Neural cell (in vitro differentiated cells): ENCODE data around the gene SREK1. TPM values are rescaled to one million over a fixed set of nuclear protein-coding genes. Genes with fewer than 3 reads are reported as not detected.

Experiments used
- H2AFZ ChIP-seq: fragments of 200-600, 300-800 bp; sonication (generic), shearing (Covaris generic); 2 replicates; pipeline ENCODE4 v1.6.0; 2014; ENCODE audit warnings: low read depth, mild to moderate bottlenecking, antibody characterized with exemption, low read length, moderate library complexity
- H3F3A ChIP-seq: fragments of 200-600 bp; shearing (Covaris generic); 2 replicates; pipeline ENCODE4 v1.6.1; 2016; ENCODE audit warnings: mild to moderate bottlenecking, moderate library complexity, mixed read lengths, antibody characterized with exemption, low read length; ENCODE audit not compliant: insufficient read depth, poor library complexity, severe bottlenecking
- H3K27ac ChIP-seq: fragments of 200-600, 300-800 bp; sonication (generic), shearing (Covaris generic); 2 replicates; pipeline ENCODE4 v1.5.1; 2014; ENCODE audit warnings: mild to moderate bottlenecking, low read length, moderate library complexity
- H3K27me3 ChIP-seq: fragments of 300-800, 200-600 bp; sonication (generic), shearing (Covaris generic); 2 replicates; pipeline ENCODE4 v1.6.0; 2014; ENCODE audit warnings: mild to moderate bottlenecking, low read depth, low read length, moderate library complexity; ENCODE audit not compliant: insufficient read depth
- H3K36me3 ChIP-seq: fragments of 300-800, 200-600 bp; sonication (generic), shearing (Covaris generic); 2 replicates; pipeline ENCODE4 v1.5.1; 2014; ENCODE audit warnings: mild to moderate bottlenecking, antibody characterized with exemption, low read length, moderate library complexity; ENCODE audit not compliant: insufficient read depth
- H3K4me2 ChIP-seq: fragments of 300-800, 200-600 bp; sonication (generic), shearing (Covaris generic); 2 replicates; pipeline ENCODE4 v1.6.0; 2014; ENCODE audit warnings: mild to moderate bottlenecking, low read length
- H3K4me3 ChIP-seq: fragments of 300-800, 200-600 bp; sonication (generic), shearing (Covaris generic); 2 replicates; pipeline ENCODE4 v1.5.1; 2014; ENCODE audit warnings: mild to moderate bottlenecking, low read length, moderate library complexity
- H3K79me2 ChIP-seq: fragments of 200-600 bp; shearing (Covaris generic); replicated peaks from 2 replicates; pipeline ENCODE4 v1.6.0; 2014; ENCODE audit warnings: mild to moderate bottlenecking, low read length, moderate library complexity; ENCODE audit not compliant: insufficient read depth
- H3K9ac ChIP-seq: fragments of 300-800, 200-600 bp; sonication (generic), shearing (Covaris generic); 2 replicates; pipeline ENCODE4 v1.6.1; 2016; ENCODE audit warnings: mild to moderate bottlenecking, low read length, mixed read lengths
- H3K9me2 ChIP-seq: fragments of 200-600 bp; shearing (Covaris generic); 2 replicates; pipeline ENCODE4 v1.6.1; 2016; ENCODE audit warnings: mild to moderate bottlenecking, low read length, mixed read lengths; ENCODE audit not compliant: insufficient read depth
- H3K9me3 ChIP-seq: fragments of 200-600, 300-800 bp; sonication (generic), shearing (Covaris generic); 2 replicates; pipeline ENCODE4 v1.6.1; 2016; ENCODE audit warnings: mild to moderate bottlenecking, mixed run types, low read length, moderate library complexity, mixed read lengths
- H4K20me1 ChIP-seq: fragments of 200-600 bp; shearing (Covaris generic); 2 replicates; pipeline ENCODE4 v1.6.1; 2016; ENCODE audit warnings: mild to moderate bottlenecking, mixed run types; ENCODE audit not compliant: insufficient read depth
- EP300 ChIP-seq: fragments of 450-650 bp; conservative IDR thresholded peaks from 2 replicates; pipeline ENCODE4 v1.6.1; 2014; ENCODE audit warnings: antibody characterized with exemption, mild to moderate bottlenecking, moderate library complexity; ENCODE audit not compliant: poor library complexity, severe bottlenecking
- EZH2 ChIP-seq: fragments of 200-600, 300-800 bp; shearing (Covaris generic), sonication (generic); IDR thresholded peaks from 2 replicates; pipeline ENCODE4 v1.6.1; 2014; ENCODE audit warnings: antibody characterized with exemption, low read length, borderline replicate concordance, mild to moderate bottlenecking; ENCODE audit not compliant: insufficient read depth, poor library complexity, severe bottlenecking
- MXI1 ChIP-seq: fragments of 450-650 bp; conservative IDR thresholded peaks from 2 replicates; pipeline ENCODE4 v1.6.1; 2014; ENCODE audit warnings: antibody characterized with exemption, mild to moderate bottlenecking; ENCODE audit not compliant: poor library complexity, severe bottlenecking
- POLR2AphosphoS5 ChIP-seq: IDR thresholded peaks from 2 replicates; pipeline ENCODE4 v1.6.1; 2012
- RAD21 ChIP-seq: fragments of 450-650 bp; conservative IDR thresholded peaks from 2 replicates; pipeline ENCODE4 v1.6.1; 2014; ENCODE audit warnings: antibody characterized with exemption, mild to moderate bottlenecking, moderate library complexity
- SMC3 ChIP-seq: fragments of 450-650 bp; conservative IDR thresholded peaks from 2 replicates; pipeline ENCODE4 v1.6.1; 2014; ENCODE audit warnings: antibody characterized with exemption, mild to moderate bottlenecking, moderate library complexity; ENCODE audit not compliant: poor library complexity
- TAF1 ChIP-seq: IDR thresholded peaks from 2 replicates; pipeline ENCODE4 v1.6.1; 2012; ENCODE audit warnings: low read depth
- polyA plus RNA-seq: library from polyadenylated mRNA; depleted of rRNA; stranded (reverse); fragments of >200 nt; gene quantifications from 2 replicates; pipeline ENCODE4 v1.2.3, GENCODE V29; 2014
- TF ChIP-seq, protein P1 (sequence below): IDR thresholded peaks from 2 replicates; pipeline ENCODE4 v1.6.1; 2012; ENCODE audit warnings: borderline replicate concordance
- TF ChIP-seq, protein P2 (sequence below): fragments of 450-650 bp; IDR thresholded peaks from 2 replicates; pipeline ENCODE4 v1.5.1; 2014; ENCODE audit warnings: antibody characterized with exemption, mild to moderate bottlenecking, moderate library complexity; ENCODE audit not compliant: poor library complexity, severe bottlenecking

The SREK1 gene
- polyA plus RNA-seq, 1 donor from 2014 or later: 73.6 TPM

DNA sequence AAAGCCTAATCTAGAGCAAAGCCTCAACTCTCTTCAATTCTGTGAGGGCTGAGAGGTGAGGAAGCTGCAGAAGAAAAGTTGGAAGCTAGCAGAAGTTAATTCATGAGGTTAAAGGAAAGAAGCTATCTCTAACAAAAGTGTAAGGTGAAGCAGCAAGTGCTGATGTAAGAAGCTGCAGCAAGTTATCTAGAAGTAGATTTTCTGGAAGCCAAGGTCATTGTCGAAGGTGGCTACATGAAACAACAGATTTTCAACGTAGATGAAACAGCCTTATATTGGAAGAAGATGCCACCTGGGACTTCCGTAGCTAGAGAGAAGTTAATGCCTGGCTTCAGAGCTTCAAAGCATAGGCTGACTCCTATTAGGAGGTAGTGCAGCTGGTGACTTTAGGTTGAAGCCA lies 42.0 kb downstream of the SREK1 start:
- H3K9me2 ChIP-seq: no peaks in the 10 kb centered on the region
- H2AFZ ChIP-seq: no peak overlapping the region
- no peaks in the 10 kb centered on the region for H4K20me1 ChIP-seq
- H3K4me2 ChIP-seq: no peak overlapping the region
- no peaks in the 10 kb centered on the region for H3K36me3 ChIP-seq
- TF ChIP-seq POLR2AphosphoS5: no peak
- no peak for TF ChIP-seq SMC3
- TF ChIP-seq, protein P1, sequence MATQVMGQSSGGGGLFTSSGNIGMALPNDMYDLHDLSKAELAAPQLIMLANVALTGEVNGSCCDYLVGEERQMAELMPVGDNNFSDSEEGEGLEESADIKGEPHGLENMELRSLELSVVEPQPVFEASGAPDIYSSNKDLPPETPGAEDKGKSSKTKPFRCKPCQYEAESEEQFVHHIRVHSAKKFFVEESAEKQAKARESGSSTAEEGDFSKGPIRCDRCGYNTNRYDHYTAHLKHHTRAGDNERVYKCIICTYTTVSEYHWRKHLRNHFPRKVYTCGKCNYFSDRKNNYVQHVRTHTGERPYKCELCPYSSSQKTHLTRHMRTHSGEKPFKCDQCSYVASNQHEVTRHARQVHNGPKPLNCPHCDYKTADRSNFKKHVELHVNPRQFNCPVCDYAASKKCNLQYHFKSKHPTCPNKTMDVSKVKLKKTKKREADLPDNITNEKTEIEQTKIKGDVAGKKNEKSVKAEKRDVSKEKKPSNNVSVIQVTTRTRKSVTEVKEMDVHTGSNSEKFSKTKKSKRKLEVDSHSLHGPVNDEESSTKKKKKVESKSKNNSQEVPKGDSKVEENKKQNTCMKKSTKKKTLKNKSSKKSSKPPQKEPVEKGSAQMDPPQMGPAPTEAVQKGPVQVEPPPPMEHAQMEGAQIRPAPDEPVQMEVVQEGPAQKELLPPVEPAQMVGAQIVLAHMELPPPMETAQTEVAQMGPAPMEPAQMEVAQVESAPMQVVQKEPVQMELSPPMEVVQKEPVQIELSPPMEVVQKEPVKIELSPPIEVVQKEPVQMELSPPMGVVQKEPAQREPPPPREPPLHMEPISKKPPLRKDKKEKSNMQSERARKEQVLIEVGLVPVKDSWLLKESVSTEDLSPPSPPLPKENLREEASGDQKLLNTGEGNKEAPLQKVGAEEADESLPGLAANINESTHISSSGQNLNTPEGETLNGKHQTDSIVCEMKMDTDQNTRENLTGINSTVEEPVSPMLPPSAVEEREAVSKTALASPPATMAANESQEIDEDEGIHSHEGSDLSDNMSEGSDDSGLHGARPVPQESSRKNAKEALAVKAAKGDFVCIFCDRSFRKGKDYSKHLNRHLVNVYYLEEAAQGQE: no peak
- no peak for TF ChIP-seq EP300
- no peak for TF ChIP-seq RAD21
- TF ChIP-seq MXI1: no peak
- no peak for TF ChIP-seq EZH2
- TF ChIP-seq, protein P2, sequence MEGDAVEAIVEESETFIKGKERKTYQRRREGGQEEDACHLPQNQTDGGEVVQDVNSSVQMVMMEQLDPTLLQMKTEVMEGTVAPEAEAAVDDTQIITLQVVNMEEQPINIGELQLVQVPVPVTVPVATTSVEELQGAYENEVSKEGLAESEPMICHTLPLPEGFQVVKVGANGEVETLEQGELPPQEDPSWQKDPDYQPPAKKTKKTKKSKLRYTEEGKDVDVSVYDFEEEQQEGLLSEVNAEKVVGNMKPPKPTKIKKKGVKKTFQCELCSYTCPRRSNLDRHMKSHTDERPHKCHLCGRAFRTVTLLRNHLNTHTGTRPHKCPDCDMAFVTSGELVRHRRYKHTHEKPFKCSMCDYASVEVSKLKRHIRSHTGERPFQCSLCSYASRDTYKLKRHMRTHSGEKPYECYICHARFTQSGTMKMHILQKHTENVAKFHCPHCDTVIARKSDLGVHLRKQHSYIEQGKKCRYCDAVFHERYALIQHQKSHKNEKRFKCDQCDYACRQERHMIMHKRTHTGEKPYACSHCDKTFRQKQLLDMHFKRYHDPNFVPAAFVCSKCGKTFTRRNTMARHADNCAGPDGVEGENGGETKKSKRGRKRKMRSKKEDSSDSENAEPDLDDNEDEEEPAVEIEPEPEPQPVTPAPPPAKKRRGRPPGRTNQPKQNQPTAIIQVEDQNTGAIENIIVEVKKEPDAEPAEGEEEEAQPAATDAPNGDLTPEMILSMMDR: no peak
- TF ChIP-seq TAF1: no peak
- H3K27me3 ChIP-seq: no peaks in the 10 kb centered on the region
- H3K9me3 ChIP-seq: no peaks in the 10 kb centered on the region
- no peak overlapping the region for H3K9ac ChIP-seq
- H3K4me3 ChIP-seq: no peak overlapping the region
- no peak overlapping the region for H3K27ac ChIP-seq
- H3K79me2 ChIP-seq: no peaks in the 10 kb centered on the region
- no peaks in the 10 kb centered on the region for H3F3A ChIP-seq

DNA sequence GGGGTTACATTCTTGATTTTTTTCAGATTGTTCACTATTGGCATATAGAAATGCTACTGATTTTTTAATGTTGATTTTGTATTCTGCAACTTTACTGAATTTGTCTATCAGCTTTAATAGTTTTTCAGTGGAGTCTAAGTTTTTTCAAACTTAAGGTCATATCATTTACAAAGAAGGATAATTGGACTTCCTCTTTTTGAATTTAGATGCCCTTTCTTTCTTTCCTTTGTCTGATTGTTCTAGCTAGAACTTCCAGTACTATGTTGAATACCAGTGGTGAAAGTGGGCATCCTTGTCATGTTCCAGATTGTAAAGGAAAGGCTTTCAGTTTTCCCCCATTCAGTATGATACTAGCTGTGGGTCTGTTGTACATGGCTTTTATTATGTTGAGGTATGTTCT lies 49.3 kb downstream of the SREK1 start:
- Histone ChIP-seq H3F3A (no peaks in the 10 kb centered on the region), H3K9me3 (no peaks in the 10 kb centered on the region), H2AFZ (no peak overlapping the region), H3K79me2 (no peaks in the 10 kb centered on the region), H3K27ac (no peak overlapping the region), H3K9ac (no peak overlapping the region), H3K27me3 (no peaks in the 10 kb centered on the region), H3K4me3 (no peak overlapping the region), H3K4me2 (no peak overlapping the region), H4K20me1 (no peaks in the 10 kb centered on the region), H3K36me3 (no peaks in the 10 kb centered on the region), H3K9me2 (no peaks in the 10 kb centered on the region)
- TF ChIP-seq TAF1 (no peak), POLR2AphosphoS5 (no peak), SMC3 (no peak), EP300 (no peak), RAD21 (no peak), EZH2 (no peak), MXI1 (no peak)
- TF ChIP-seq, protein P2: no peak
